Keratinocyte (primary cell): ENCODE results near the gene ADAD2.

ENCODE experiments used
- EZH2 ChIP-seq: IDR thresholded peaks from one replicate; pipeline ENCODE4 v1.6.1; 2012; ENCODE audit warnings: inconsistent platforms, mild to moderate bottlenecking, low read length, moderate library complexity
- TF ChIP-seq, protein P1 (sequence below), 3 experiments: IDR thresholded peaks in 1 of 3; conservative IDR thresholded peaks in 1 of 3; optimal IDR thresholded peaks in 1 of 3; 2 replicates in 2 of 3; 3 replicates in 1 of 3; pipeline versions ENCODE3 to v1.5.1; 2011; ENCODE audit warnings: low read length in 3 of 3, mild to moderate bottlenecking in 3 of 3, moderate library complexity in 2 of 3, control low read depth in 1 of 3, inconsistent platforms in 1 of 3; ENCODE audit not compliant: insufficient read depth in 2 of 3; ENCODE audit errors: extremely low read depth in 1 of 3

DNA sequence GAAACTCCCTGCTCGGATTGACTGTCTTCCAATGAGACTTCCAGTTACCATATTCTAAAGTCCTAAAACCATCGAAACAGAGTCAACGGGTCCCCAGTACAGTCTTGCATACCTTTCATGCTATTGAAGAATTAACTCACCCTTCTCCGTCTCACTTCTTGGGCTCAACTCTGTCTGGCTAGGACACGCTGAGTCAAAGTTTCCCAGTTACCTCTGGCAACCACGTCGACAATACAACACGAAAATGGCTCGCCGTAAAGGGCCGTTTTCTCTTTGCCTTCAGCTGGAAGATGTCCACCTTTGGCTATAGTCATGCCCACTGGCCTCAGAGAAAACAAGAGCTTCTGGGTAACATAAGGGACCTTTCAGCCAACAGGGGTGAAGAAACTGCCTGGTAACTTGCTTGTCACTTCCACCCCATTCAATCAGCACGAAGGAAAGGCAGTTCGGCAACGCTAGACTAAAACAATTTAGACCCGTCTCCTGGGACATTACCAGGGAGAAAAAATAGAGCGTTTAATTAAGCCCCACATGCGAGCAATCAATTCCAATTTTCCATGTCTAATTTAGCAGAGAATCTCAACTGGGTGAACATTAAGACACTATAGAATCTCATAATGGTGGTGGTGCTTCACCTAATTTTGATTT lies 27.3 kb downstream of the ADAD2 start:
- TF ChIP-seq, protein P1, sequence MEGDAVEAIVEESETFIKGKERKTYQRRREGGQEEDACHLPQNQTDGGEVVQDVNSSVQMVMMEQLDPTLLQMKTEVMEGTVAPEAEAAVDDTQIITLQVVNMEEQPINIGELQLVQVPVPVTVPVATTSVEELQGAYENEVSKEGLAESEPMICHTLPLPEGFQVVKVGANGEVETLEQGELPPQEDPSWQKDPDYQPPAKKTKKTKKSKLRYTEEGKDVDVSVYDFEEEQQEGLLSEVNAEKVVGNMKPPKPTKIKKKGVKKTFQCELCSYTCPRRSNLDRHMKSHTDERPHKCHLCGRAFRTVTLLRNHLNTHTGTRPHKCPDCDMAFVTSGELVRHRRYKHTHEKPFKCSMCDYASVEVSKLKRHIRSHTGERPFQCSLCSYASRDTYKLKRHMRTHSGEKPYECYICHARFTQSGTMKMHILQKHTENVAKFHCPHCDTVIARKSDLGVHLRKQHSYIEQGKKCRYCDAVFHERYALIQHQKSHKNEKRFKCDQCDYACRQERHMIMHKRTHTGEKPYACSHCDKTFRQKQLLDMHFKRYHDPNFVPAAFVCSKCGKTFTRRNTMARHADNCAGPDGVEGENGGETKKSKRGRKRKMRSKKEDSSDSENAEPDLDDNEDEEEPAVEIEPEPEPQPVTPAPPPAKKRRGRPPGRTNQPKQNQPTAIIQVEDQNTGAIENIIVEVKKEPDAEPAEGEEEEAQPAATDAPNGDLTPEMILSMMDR (optimal IDR thresholded peaks at IDR 0.05 in 1 of 3, IDR thresholded peaks at IDR 0.05 in 1 of 3, conservative IDR thresholded peaks at IDR 0.05 in 1 of 3; ENCODE audit: extremely low read depth in 1 of 3, insufficient read depth in 2 of 3, low read length in 3 of 3): no peak
- no peak for TF ChIP-seq EZH2
